IMR-90 (cell line): ENCODE results near the gene BCS1L. TPM values are rescaled to one million over a fixed set of nuclear protein-coding genes. Genes with fewer than 3 reads are reported as not detected.

ENCODE experiments used
- ATAC-seq: fragments of 200-7000 bp; cut with Tn5 transposase; 2 replicates; pipeline ENCODE4 v1.9.1; 2020; ENCODE audit warnings: low read depth, mild to moderate bottlenecking, moderate library complexity
- BruUV-seq: library from RNA; stranded (reverse); fragments of 400-500 nt; replicated peaks from 2 replicates; lab custom pipeline; 2021; lab: Mats Ljungman, UMichigan
- CTCF ChIA-PET: fragments of 300-600 bp; formaldehyde crosslinking; extraction: SDS; loops from one replicate; lab custom pipeline; 2021; ENCODE audit warnings: antibody characterized with exemption; lab: Yijun Ruan, JAX
- POLR2A ChIA-PET: fragments of 300-600 bp; sonication (Branson Sonifier 250); formaldehyde crosslinking; loops from one replicate; lab custom pipeline; 2022; ENCODE audit warnings: antibody characterized with exemption; ENCODE audit not compliant: unreplicated experiment; lab: Charles Lee
- DNase-seq: peaks from one replicate; pipeline ENCODE4 v3.0.0; 2013
- H2AFZ ChIP-seq: replicated peaks from 2 replicates; pipeline ENCODE3; 2013; ENCODE audit warnings: low read length, mild to moderate bottlenecking; ENCODE audit not compliant: poor library complexity
- H2AK5ac ChIP-seq: 2 replicates; pipeline ENCODE4 v1.6.1; 2013; ENCODE audit warnings: low read depth, low read length, inconsistent platforms
- H2AK9ac ChIP-seq: replicated peaks from 2 replicates; pipeline ENCODE3; 2013; ENCODE audit warnings: mild to moderate bottlenecking, low read depth, low read length, moderate library complexity; ENCODE audit not compliant: poor library complexity
- H2BK120ac ChIP-seq: 2 replicates; pipeline ENCODE4 v1.6.1; 2013; ENCODE audit warnings: low read depth, low read length, inconsistent platforms
- H2BK15ac ChIP-seq: 3 replicates; pipeline ENCODE4 v1.6.1; 2013; ENCODE audit warnings: low read depth, low read length, inconsistent platforms
- H2BK20ac ChIP-seq: 2 replicates; pipeline ENCODE4 v1.6.1; 2013; ENCODE audit warnings: low read depth, mild to moderate bottlenecking, inconsistent platforms, low read length, moderate library complexity
- H2BK5ac ChIP-seq: 2 replicates; pipeline ENCODE4 v1.6.1; 2013; ENCODE audit warnings: mild to moderate bottlenecking, low read depth, low read length, inconsistent platforms; ENCODE audit not compliant: poor library complexity, severe bottlenecking
- H3K14ac ChIP-seq: replicated peaks from 2 replicates; pipeline ENCODE4 v1.6.1; 2013; ENCODE audit warnings: low read depth, low read length, inconsistent platforms
- H3K18ac ChIP-seq: 2 replicates; pipeline ENCODE4 v1.6.1; 2013; ENCODE audit warnings: low read depth, low read length, control low read depth
- H3K23ac ChIP-seq: 2 replicates; pipeline ENCODE4 v1.6.1; 2013; ENCODE audit warnings: low read depth, low read length, inconsistent platforms
- H3K27ac ChIP-seq: 2 replicates; pipeline ENCODE4 v1.5.1; 2013; ENCODE audit warnings: mild to moderate bottlenecking, control low read depth, low read length; ENCODE audit not compliant: insufficient read depth
- H3K27me3 ChIP-seq: 2 replicates; pipeline ENCODE4 v1.6.1; 2013; ENCODE audit warnings: low read length; ENCODE audit not compliant: control insufficient read depth, insufficient read depth
- H3K36me3 ChIP-seq: 2 replicates; pipeline ENCODE4 v1.6.1; 2013; ENCODE audit warnings: low read length, mixed read lengths; ENCODE audit not compliant: control insufficient read depth, insufficient read depth
- H3K4ac ChIP-seq: 2 replicates; pipeline ENCODE4 v1.6.1; 2013; ENCODE audit warnings: low read depth, low read length, inconsistent platforms
- H3K4me1 ChIP-seq: 2 replicates; pipeline ENCODE4 v1.6.1; 2013; ENCODE audit warnings: low read length, mixed read lengths; ENCODE audit not compliant: control insufficient read depth, insufficient read depth
- H3K4me2 ChIP-seq: 2 replicates; pipeline ENCODE4 v1.6.1; 2013; ENCODE audit warnings: low read depth, mild to moderate bottlenecking, control low read depth, low read length, moderate library complexity
- H3K4me3 ChIP-seq: 2 replicates; pipeline ENCODE4 v1.5.1; 2013; ENCODE audit warnings: low read depth, mild to moderate bottlenecking, control low read depth, low read length, moderate library complexity; ENCODE audit not compliant: insufficient read depth
- H3K56ac ChIP-seq: 2 replicates; pipeline ENCODE4 v1.6.1; 2013; ENCODE audit warnings: low read length, inconsistent platforms; ENCODE audit not compliant: insufficient read depth; ENCODE audit errors: extremely low read depth
- H3K79me1 ChIP-seq, 2 experiments: 2 replicates each; pipeline ENCODE4 v1.6.1; 2013; ENCODE audit warnings: low read length in 2 of 2, inconsistent platforms in 1 of 2, low read depth in 1 of 2
- H3K9ac ChIP-seq: 2 replicates; pipeline ENCODE4 v1.6.1; 2013; ENCODE audit warnings: low read depth, low read length, control low read depth
- H3K9me1 ChIP-seq: 2 replicates; pipeline ENCODE4 v1.6.1; 2013; ENCODE audit warnings: low read length, inconsistent platforms; ENCODE audit not compliant: insufficient read depth
- H3K9me3 ChIP-seq: 2 replicates; pipeline ENCODE4 v1.6.1; 2013; ENCODE audit warnings: low read length; ENCODE audit not compliant: control insufficient read depth, insufficient read depth
- H4K20me1 ChIP-seq: 2 replicates; pipeline ENCODE4 v1.6.1; 2013; ENCODE audit warnings: low read length, inconsistent platforms; ENCODE audit not compliant: insufficient read depth
- H4K5ac ChIP-seq: 2 replicates; pipeline ENCODE4 v1.6.1; 2013; ENCODE audit warnings: mild to moderate bottlenecking, low read depth, low read length, control low read depth
- H4K8ac ChIP-seq, 2 experiments: 2 replicates each; pipeline ENCODE4 v1.6.1; 2013; ENCODE audit warnings: low read depth in 2 of 2, low read length in 2 of 2, control low read depth in 1 of 2, inconsistent platforms in 1 of 2
- H4K91ac ChIP-seq: 2 replicates; pipeline ENCODE4 v1.6.1; 2013; ENCODE audit warnings: low read depth, low read length, inconsistent platforms; ENCODE audit not compliant: insufficient read depth
- BHLHE40 ChIP-seq: fragments of 150-350 bp; IDR thresholded peaks from 2 replicates; pipeline ENCODE4 v1.6.1; 2016; ENCODE audit warnings: mild to moderate bottlenecking, low read depth, low read length
- CEBPB ChIP-seq: IDR thresholded peaks from 2 replicates; pipeline ENCODE4 v1.6.1; 2012; ENCODE audit warnings: low read depth, low read length, improper control_type of control experiment
- CHD1 ChIP-seq: IDR thresholded peaks from 2 replicates; pipeline ENCODE4 v1.6.1; 2012; ENCODE audit warnings: low read depth, low read length, improper control_type of control experiment
- CTCF ChIP-seq: conservative IDR thresholded peaks from 2 replicates; pipeline ENCODE4 v1.5.1; 2012; ENCODE audit warnings: mild to moderate bottlenecking, low read depth, low read length, improper control_type of control experiment
- ELK1 ChIP-seq: fragments of 150-350 bp; IDR thresholded peaks from 2 replicates; pipeline ENCODE4 v1.6.1; 2016; ENCODE audit warnings: low read depth, mild to moderate bottlenecking, low read length, moderate library complexity, borderline replicate concordance
- FOS ChIP-seq: fragments of 150-350 bp; IDR thresholded peaks from 2 replicates; pipeline ENCODE4 v1.6.1; 2016; ENCODE audit warnings: low read depth, low read length
- MAFK ChIP-seq: IDR thresholded peaks from 2 replicates; pipeline ENCODE4 v1.6.1; 2012; ENCODE audit warnings: low read depth, low read length, improper control_type of control experiment
- MAZ ChIP-seq: IDR thresholded peaks from 2 replicates; pipeline ENCODE4 v1.6.1; 2012; ENCODE audit warnings: low read depth, mild to moderate bottlenecking, low read length, improper control_type of control experiment, moderate library complexity, borderline replicate concordance
- MXI1 ChIP-seq: IDR thresholded peaks from 2 replicates; pipeline ENCODE4 v1.6.1; 2012; ENCODE audit warnings: low read depth, mild to moderate bottlenecking, low read length, moderate library complexity, borderline replicate concordance
- NFE2L2 ChIP-seq: fragments of 150-350 bp; IDR thresholded peaks from 2 replicates; pipeline ENCODE4 v1.6.1; 2016; ENCODE audit warnings: low read depth, mild to moderate bottlenecking, low read length
- POLR2A ChIP-seq: IDR thresholded peaks from 2 replicates; pipeline ENCODE4 v1.6.1; 2012; ENCODE audit warnings: mild to moderate bottlenecking, low read depth, low read length
- RAD21 ChIP-seq: IDR thresholded peaks from 2 replicates; pipeline ENCODE4 v1.6.1; 2012; ENCODE audit warnings: low read length, improper control_type of control experiment
- RFX5 ChIP-seq: IDR thresholded peaks from 2 replicates; pipeline ENCODE4 v1.8.0; 2012; ENCODE audit warnings: low read depth, mild to moderate bottlenecking, low read length, moderate library complexity
- SMC3 ChIP-seq: fragments of 150-350 bp; IDR thresholded peaks from 2 replicates; pipeline ENCODE4 v1.6.1; 2016; ENCODE audit warnings: low read depth, mild to moderate bottlenecking, antibody characterized with exemption, low read length, moderate library complexity
- USF2 ChIP-seq: fragments of 150-350 bp; IDR thresholded peaks from 2 replicates; pipeline ENCODE4 v1.6.1; 2017; ENCODE audit warnings: mild to moderate bottlenecking, antibody characterized with exemption, low read length, low read depth
- WGBS, 2 experiments: methylation state at CpG; one replicate each; pipeline versions ENCODE4 v1.1.5 to v1.1.7; 2013; ENCODE audit warnings: missing lambda C conversion rate in 2 of 2; ENCODE audit not compliant: insufficient read length in 1 of 2; ENCODE audit errors: extremely low coverage in 2 of 2; 5-methylcytosine and 5-hydroxymethylcytosine counted together
- dilution Hi-C: fragments of 300-500 bp; cut with HindIII; formaldehyde crosslinking; loops from one replicate; pipeline ENCODE4 v1.14.3; 2018; ENCODE audit warnings: low sequenced_read_pairs; ENCODE audit not compliant: unreplicated experiment
- in situ Hi-C: fragments of 300-500 bp; cut with MboI; formaldehyde crosslinking; loops from 3 replicates; pipeline ENCODE4 v1.14.3; 2019; ENCODE audit warnings: low sequenced_read_pairs, inconsistent platforms, mixed read lengths
- intact Hi-C: fragments of 100-400 bp; cut with micrococcal nuclease; formaldehyde crosslinking; loops from 2 replicates; pipeline ENCODE4 v1.10.0; 2022
- polyA plus RNA-seq, 3 experiments: library from polyadenylated mRNA; depleted of rRNA; stranded (reverse); fragments of >200 nt; gene quantifications; 2 replicates each; pipeline ENCODE4 v1.2.3, GENCODE V29; 2012; ENCODE audit warnings: low replicate concordance in 1 of 3
- total RNA-seq: library from RNA; depleted of rRNA; stranded (reverse); fragments of >200 nt; gene quantifications from 2 replicates; pipeline ENCODE4 v1.2.3, GENCODE V29; 2012

Gene BCS1L
- total and polyA plus RNA-seq, 2 of the 4 experiments (the other 2 are of a cell fraction): 39.1 to 56.7 TPM

GRCh38 chr2:218627939-218628338 is 31.5 kb upstream of the BCS1L start:
- intact Hi-C loops: no loop called here
- H3K4me3 ChIP-seq: no peak overlapping the region
- ATAC-seq (no peak), DNase-seq (no peak)
- CTCF ChIA-PET: no interaction called here
- H4K20me1 ChIP-seq: no peaks in the 10 kb centered on the region
- H2BK120ac ChIP-seq: no peak overlapping the region
- peaks cover 3% of the 10 kb centered on the region for H3K4me1 ChIP-seq
- 100% methylated on average over 3 of the region's 4 CpGs; no CpG with 5 or more reads in 1 of the 2 experiments for WGBS, 2 experiments
- H4K5ac ChIP-seq: no peak overlapping the region
- in situ Hi-C loops: no loop called here
- no peak overlapping the region for H2AK9ac ChIP-seq
- H3K23ac ChIP-seq: no peak overlapping the region
- no peak overlapping the region for H2BK5ac ChIP-seq
- H3K18ac ChIP-seq: no peak overlapping the region
- H2BK20ac ChIP-seq: no peak overlapping the region
- POLR2A ChIA-PET: no interaction called here
- dilution Hi-C loops: no loop called here
- no peak overlapping the region for H2AK5ac ChIP-seq
- H3K9me3 ChIP-seq: no peaks in the 10 kb centered on the region
- no peak overlapping the region for H3K56ac ChIP-seq
- peaks cover 3% of the 10 kb centered on the region; the same call in 1 of the 2 replicates for H3K9me1 ChIP-seq
- no peak overlapping the region for H3K27ac ChIP-seq
- no peaks in the 10 kb centered on the region for H3K27me3 ChIP-seq
- H3K4me2 ChIP-seq: no peak overlapping the region
- BruUV-seq: no TSS peak
- H3K79me1 ChIP-seq: no peaks in the 10 kb centered on the region
- TF ChIP-seq FOS: no peak
- TF ChIP-seq RAD21: no peak
- no peak for TF ChIP-seq NFE2L2
- no peak for TF ChIP-seq MAFK
- TF ChIP-seq ELK1: no peak
- TF ChIP-seq CEBPB: no peak
- TF ChIP-seq CHD1: no peak
- TF ChIP-seq POLR2A: no peak
- no peak for TF ChIP-seq BHLHE40
- no peak for TF ChIP-seq RFX5
- no peak for TF ChIP-seq MXI1
- no peak for TF ChIP-seq CTCF
- TF ChIP-seq SMC3: no peak
- TF ChIP-seq USF2: no peak
- no peak for TF ChIP-seq MAZ
- H3K36me3 ChIP-seq: no peaks in the 10 kb centered on the region
- H4K8ac ChIP-seq: no peak overlapping the region
- no peak overlapping the region for H4K91ac ChIP-seq
- no peak overlapping the region for H2AFZ ChIP-seq
- H3K4ac ChIP-seq: no peak overlapping the region
- no peak overlapping the region for H3K14ac ChIP-seq
- no peak overlapping the region for H3K9ac ChIP-seq
- H2BK15ac ChIP-seq: no peak overlapping the region
